ENCODE measurements around the gene HDAC10. TPM values are rescaled to one million over a fixed set of nuclear protein-coding genes. Genes with fewer than 3 reads are reported as not detected.

HDAC10 gene
- total RNA-seq, 2 donors from 2014 or later: 40.5 to 59.1 TPM

DNA sequence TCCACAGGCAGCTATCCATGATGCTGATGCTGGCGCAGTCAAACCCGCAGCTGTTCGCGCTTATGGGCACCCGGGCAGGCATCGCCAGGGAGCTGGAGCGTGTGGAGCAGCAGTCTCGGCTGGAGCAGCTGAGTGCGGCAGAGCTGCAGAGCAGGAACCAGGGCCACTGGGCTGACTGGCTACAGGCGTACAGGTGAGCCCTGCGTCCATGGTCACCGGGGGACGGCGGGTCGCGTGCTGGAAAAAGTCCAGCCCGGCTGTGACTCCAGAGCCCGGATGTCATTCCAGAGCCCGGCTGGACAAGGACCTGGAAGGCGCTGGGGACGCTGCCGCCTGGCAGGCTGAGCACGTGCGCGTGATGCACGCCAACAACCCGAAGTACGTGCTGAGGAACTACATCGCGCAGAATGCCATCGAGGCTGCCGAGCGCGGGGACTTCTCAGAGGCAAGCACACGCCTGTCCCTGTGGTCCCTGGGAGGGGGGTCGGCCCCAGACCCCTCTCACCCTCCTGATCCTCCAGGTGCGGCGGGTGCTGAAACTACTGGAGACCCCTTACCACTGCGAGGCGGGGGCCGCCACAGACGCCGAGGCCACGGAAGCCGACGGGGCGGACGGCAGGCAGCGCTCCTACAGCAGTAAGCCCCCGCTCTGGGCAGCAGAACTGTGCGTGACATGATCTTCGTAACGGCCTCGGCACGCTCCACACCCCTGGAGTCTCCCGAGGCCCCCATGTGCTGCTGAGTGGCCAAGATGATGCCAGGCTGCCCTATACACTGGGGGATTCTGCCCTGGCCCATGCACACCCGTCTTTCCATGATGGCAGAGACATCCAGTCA, 34.2 kb downstream of the HDAC10 start:
- H3K9ac ChIP-seq (ENCODE audit: low read depth in 2 of 2, low read length in 2 of 2): no peak overlapping the region
- H3K4me1 ChIP-seq: no peaks in the 10 kb centered on the region
- TF ChIP-seq, protein P1, sequence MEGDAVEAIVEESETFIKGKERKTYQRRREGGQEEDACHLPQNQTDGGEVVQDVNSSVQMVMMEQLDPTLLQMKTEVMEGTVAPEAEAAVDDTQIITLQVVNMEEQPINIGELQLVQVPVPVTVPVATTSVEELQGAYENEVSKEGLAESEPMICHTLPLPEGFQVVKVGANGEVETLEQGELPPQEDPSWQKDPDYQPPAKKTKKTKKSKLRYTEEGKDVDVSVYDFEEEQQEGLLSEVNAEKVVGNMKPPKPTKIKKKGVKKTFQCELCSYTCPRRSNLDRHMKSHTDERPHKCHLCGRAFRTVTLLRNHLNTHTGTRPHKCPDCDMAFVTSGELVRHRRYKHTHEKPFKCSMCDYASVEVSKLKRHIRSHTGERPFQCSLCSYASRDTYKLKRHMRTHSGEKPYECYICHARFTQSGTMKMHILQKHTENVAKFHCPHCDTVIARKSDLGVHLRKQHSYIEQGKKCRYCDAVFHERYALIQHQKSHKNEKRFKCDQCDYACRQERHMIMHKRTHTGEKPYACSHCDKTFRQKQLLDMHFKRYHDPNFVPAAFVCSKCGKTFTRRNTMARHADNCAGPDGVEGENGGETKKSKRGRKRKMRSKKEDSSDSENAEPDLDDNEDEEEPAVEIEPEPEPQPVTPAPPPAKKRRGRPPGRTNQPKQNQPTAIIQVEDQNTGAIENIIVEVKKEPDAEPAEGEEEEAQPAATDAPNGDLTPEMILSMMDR (IDR thresholded peaks at IDR 0.05): no peak
- intact Hi-C loops (cut with DNase I): no loop called here
- no peaks in the 10 kb centered on the region for H3K27me3 ChIP-seq
- H3K9me3 ChIP-seq: no peaks in the 10 kb centered on the region
- no peak overlapping the region for H3K4me3 ChIP-seq
- H3K27ac ChIP-seq: no peak overlapping the region
- DNase-seq: no peak
- peaks cover 6% of the 10 kb centered on the region for H3K36me3 ChIP-seq

DNA sequence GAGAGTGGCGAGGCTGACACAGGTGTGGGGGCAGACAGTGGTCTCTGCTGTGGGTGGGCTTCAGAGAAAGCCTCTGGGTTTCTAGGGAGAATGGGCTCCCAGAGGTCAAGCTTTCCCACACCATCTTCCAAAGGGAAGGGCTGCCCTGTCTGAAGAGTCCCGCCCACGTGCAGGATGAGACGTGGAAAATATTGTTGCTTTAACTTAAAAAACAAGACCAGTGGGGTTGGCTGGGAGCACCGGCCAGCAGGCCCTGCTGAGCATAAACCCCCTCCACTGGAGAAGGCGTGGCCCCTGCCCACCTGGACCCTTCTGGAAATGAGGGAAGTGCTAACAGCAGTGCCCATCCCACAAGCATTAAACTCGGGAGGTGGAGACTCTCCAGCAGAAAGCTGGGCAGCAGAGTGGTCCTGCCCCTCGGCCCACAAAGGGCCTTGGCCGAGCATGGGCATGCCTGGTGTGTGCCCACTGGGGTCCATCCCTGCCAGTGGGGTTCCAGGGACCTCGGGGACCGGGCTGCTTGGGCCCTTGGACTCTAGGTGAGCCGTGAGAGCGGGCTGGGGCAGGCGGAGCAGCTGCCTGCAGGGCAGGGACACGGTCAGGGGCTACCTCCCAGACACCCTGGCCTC, 34.9 kb downstream of the HDAC10 start:
- Histone ChIP-seq H3K27ac (no peak overlapping the region), H3K9me3 (no peaks in the 10 kb centered on the region), H3K36me3 (peaks cover 6% of the 10 kb centered on the region), H3K9ac (ENCODE audit: low read depth in 2 of 2, low read length in 2 of 2) (no peak overlapping the region), H3K4me3 (no peak overlapping the region), H3K4me1 (no peaks in the 10 kb centered on the region), H3K27me3 (no peaks in the 10 kb centered on the region)
- TF ChIP-seq, protein P1 (IDR thresholded peaks at IDR 0.05): no peak
- no peak for DNase-seq
- intact Hi-C loops (cut with DNase I): no loop called here

DNA sequence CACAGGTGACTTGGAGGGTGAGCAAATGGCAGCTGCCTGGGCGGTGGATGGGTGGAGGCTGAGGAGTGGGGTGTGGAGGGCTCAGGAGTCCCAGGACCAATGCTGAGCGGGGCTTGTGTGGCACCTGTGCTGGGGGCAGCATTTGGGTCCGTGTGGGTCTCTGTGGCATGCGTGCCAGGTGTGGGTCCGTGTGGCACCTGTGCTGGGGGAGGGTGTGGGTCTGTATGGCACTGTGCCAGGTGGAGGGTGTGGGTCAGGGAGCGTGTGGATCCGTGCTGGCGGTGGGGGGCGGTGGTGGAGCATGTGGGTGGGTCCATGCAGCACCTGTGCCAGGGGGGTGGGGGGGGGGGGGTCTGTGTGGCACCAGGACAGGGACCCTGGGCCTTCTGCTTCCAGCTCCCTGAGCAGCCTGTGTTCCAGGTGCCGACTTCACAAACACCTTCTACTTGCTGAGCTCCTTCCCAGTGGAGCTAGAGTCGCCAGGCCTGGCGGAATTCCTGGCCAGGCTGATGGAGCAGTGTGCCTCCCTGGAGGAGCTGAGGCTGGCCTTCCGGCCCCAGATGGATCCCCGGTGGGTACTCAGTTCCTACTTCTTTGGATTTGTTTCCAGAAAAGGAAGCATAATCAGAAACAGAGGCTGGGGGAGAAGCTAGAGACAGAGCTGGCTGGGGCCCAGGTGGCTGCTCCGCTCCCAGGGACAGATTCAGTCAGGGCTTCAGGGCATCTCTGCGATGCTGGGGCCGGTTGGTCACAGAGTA, 35.6 kb downstream of the HDAC10 start:
- intact Hi-C loops (cut with DNase I): loop anchor here (2.0 kb wide), 1 partner anchor 61 kb away; no protein-coding TSS in a partner anchor
- Histone ChIP-seq H3K9me3 (no peaks in the 10 kb centered on the region), H3K27ac (no peak overlapping the region), H3K9ac (ENCODE audit: low read depth in 2 of 2, low read length in 2 of 2) (no peak overlapping the region), H3K27me3 (no peaks in the 10 kb centered on the region), H3K4me1 (no peaks in the 10 kb centered on the region), H3K4me3 (no peak overlapping the region), H3K36me3 (peaks cover 10% of the 10 kb centered on the region)
- no peak for DNase-seq
- TF ChIP-seq, protein P1 (IDR thresholded peaks at IDR 0.05): no peak

DNA sequence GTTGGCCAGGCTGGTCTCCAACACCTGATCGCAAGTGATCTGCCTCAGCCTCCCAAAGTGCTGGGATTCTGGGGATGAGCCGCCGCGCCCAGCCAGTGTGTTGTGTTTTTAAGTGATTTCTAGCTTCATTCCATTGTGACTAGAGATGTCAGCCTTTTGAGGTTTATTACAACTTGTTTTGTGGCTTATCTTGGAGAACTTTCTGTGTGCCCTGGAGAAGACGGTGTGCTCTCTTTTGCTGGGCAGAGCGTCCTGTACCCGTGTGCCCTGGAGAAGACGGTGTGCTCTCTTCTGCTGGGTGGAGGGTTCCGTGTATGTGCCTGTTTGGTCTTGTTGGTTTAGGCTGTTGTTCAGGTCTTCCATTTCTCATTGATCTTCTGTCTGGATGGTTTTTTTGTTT, 37.8 kb downstream of the HDAC10 start:
- H3K4me3 ChIP-seq: no peak overlapping the region
- intact Hi-C loops (cut with DNase I): no loop called here
- no peaks in the 10 kb centered on the region for H3K4me1 ChIP-seq
- DNase-seq: no peak
- no peak overlapping the region for H3K27ac ChIP-seq
- no peak overlapping the region for H3K9ac ChIP-seq (ENCODE audit: low read depth in 2 of 2, low read length in 2 of 2)
- TF ChIP-seq, protein P1 (IDR thresholded peaks at IDR 0.05): no peak
- no peaks in the 10 kb centered on the region for H3K27me3 ChIP-seq
- peaks cover 11% of the 10 kb centered on the region for H3K36me3 ChIP-seq
- H3K9me3 ChIP-seq: no peaks in the 10 kb centered on the region

DNA sequence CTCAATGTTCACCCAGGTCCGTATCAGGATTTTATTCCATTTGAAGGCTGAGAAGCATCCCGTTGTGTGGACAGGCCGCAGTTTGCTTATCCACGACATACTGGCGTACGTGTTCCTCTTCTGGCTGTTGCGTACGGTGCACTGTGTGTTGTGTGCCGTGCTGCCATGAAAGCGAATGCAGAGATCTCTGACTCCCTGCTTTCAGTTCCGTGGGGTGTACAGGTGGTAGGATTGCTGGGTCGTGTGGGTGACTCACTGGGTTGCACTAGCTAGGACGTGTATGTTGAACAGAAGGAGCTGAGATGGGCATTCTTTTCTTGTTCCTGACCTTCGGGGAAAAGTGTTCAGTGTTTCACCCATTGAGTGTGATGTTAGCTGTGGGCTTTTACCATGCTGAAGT, 39.9 kb downstream of the HDAC10 start:
- intact Hi-C loops (cut with DNase I): no loop called here
- Histone ChIP-seq H3K9me3 (no peaks in the 10 kb centered on the region), H3K27me3 (no peaks in the 10 kb centered on the region)

More for the DNA sequence above, 39.9 kb downstream of the HDAC10 start:
- no peak overlapping the region for H3K9ac ChIP-seq (ENCODE audit: low read depth in 2 of 2, low read length in 2 of 2)
- peaks cover 5% of the 10 kb centered on the region for H3K36me3 ChIP-seq
- no peak for DNase-seq
- no peaks in the 10 kb centered on the region for H3K4me1 ChIP-seq
- TF ChIP-seq, protein P1 (IDR thresholded peaks at IDR 0.05): no peak
- no peak overlapping the region for H3K4me3 ChIP-seq
- H3K27ac ChIP-seq: no peak overlapping the region
